Colonic mucosa (tissue), 4 donors: ENCODE measurements around the gene TMEM244. TPM values are rescaled to one million over a fixed set of nuclear protein-coding genes. Genes with fewer than 3 reads are reported as not detected.

Experiments
- DNase-seq: peaks from one replicate; pipeline ENCODE4 v3.0.0-alpha.2; 2020
- H3K27ac ChIP-seq: fragments of 200-600 bp; one replicate; pipeline ENCODE4 v1.8.0; 2021
- H3K27me3 ChIP-seq: fragments of 200-600 bp; one replicate; pipeline ENCODE4 v1.8.0; 2021
- H3K36me3 ChIP-seq: fragments of 200-600 bp; one replicate; pipeline ENCODE4 v1.8.0; 2021
- H3K4me1 ChIP-seq: fragments of 200-600 bp; one replicate; pipeline ENCODE4 v1.8.0; 2021; ENCODE audit warnings: mild to moderate bottlenecking
- H3K4me3 ChIP-seq: fragments of 200-600 bp; one replicate; pipeline ENCODE4 v1.8.0; 2021
- H3K9ac ChIP-seq, 2 donors: one replicate each; pipeline ENCODE4 v1.7.0; 2013; ENCODE audit warnings: control low read depth in 2 of 2, low read depth in 2 of 2, low read length in 2 of 2
- H3K9me3 ChIP-seq: fragments of 200-600 bp; one replicate; pipeline ENCODE4 v1.8.0; 2021
- intact Hi-C: fragments of 100-400 bp; cut with DNase I; formaldehyde crosslinking; loops from one replicate; pipeline ENCODE4 v1.14.1; 2022
- total RNA-seq, 2 donors: library from RNA; stranded (reverse); fragmentation: NEBNext Ultra II Directional in 1 of 2; extraction: Animal tissue kit (Norgen Biotek cat#: 25700) in 1 of 2; gene quantifications; one replicate each; pipeline ENCODE4 v1.2.1, GENCODE V29; 2021
- TF ChIP-seq, protein P1 (sequence below): fragments of 200-600 bp; IDR thresholded peaks from one replicate; pipeline ENCODE4 v1.8.0; 2022; ENCODE audit warnings: antibody characterized with exemption, mild to moderate bottlenecking
- donor health status: healthy.
- donor health status: DM: no; HTN: no; CAD: no.
- donor health status: DM: no; HTN: no; CAD: no.

Gene TMEM244
- total RNA-seq, 2 donors from 2014 or later = not detected

DNA sequence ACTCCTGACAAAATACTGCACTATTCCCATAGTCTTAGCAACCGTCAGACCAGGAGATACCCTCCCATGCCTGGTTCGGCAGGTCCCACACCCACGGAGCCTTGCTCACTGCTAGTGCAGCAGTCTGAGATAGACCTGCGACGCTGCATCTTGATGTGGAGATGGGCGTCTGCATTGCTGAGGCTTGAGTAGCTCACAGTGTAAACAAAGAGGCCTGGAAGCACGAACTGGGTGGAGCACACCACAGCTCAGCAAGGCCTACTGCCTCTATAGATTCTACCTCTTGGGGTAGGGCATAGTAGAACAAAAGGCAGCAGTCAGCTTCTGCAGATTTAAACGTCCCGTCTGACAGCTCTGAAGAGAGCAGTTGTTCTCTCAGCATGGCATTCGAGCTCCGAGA is 25.4 kb downstream of the TMEM244 start:
- Histone ChIP-seq H3K27ac (no peak overlapping the region), H3K4me3 (no peak overlapping the region), H3K4me1 (no peaks in the 10 kb centered on the region), H3K9ac (no peak overlapping the region), H3K9me3 (no peaks in the 10 kb centered on the region), H3K27me3 (no peaks in the 10 kb centered on the region), H3K36me3 (no peaks in the 10 kb centered on the region)
- TF ChIP-seq, protein P1, sequence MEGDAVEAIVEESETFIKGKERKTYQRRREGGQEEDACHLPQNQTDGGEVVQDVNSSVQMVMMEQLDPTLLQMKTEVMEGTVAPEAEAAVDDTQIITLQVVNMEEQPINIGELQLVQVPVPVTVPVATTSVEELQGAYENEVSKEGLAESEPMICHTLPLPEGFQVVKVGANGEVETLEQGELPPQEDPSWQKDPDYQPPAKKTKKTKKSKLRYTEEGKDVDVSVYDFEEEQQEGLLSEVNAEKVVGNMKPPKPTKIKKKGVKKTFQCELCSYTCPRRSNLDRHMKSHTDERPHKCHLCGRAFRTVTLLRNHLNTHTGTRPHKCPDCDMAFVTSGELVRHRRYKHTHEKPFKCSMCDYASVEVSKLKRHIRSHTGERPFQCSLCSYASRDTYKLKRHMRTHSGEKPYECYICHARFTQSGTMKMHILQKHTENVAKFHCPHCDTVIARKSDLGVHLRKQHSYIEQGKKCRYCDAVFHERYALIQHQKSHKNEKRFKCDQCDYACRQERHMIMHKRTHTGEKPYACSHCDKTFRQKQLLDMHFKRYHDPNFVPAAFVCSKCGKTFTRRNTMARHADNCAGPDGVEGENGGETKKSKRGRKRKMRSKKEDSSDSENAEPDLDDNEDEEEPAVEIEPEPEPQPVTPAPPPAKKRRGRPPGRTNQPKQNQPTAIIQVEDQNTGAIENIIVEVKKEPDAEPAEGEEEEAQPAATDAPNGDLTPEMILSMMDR = no peak
- intact Hi-C loops = no loop called here
- DNase-seq = no peak

DNA sequence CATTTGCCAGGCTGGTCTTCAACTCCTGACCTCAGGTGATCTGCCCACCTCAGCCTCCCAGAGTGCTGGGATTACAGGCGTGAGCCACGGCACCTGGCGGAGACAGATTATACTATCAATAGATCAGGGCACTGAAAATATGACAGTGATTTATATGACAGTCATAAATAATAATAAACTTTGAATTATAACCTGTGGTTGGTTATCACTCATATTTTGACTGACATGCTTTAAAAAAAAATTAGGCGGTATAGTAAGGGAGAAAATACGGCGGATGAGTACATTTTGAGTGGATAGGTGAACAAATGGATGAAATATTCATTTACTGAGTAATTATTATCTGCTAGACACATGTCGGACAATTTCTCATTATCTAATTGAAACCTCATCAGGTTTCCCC is 28.8 kb downstream of the TMEM244 start:
- Histone ChIP-seq H3K4me3 (no peak overlapping the region), H3K4me1 (no peaks in the 10 kb centered on the region), H3K27me3 (no peaks in the 10 kb centered on the region), H3K9ac (no peak overlapping the region), H3K9me3 (no peaks in the 10 kb centered on the region), H3K36me3 (no peaks in the 10 kb centered on the region), H3K27ac (no peak overlapping the region)
- TF ChIP-seq, protein P1 = no peak
- no peak for DNase-seq
- intact Hi-C loops = no loop called here

DNA sequence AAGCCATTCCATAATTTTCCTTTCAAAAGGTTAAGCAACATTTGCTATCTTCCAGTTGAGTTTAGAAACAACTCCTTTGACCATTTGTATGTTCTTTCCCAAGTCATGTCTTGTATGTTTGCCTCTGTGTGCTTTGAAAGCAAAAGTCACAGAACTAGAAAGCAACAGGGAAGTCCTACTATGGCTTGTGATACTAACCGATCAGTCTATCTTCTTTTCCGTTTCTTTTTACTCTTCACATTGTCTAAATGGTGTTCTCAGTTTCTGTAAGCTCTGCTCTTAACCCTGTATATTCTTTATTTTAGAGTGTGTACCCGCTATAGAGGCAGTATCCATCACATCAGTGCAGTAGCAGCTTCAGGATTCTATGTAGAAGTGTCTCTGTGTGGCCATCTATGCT is 32.9 kb downstream of the TMEM244 start:
- Histone ChIP-seq H3K9ac (no peak overlapping the region), H3K27me3 (no peaks in the 10 kb centered on the region), H3K36me3 (no peaks in the 10 kb centered on the region), H3K4me3 (no peak overlapping the region), H3K9me3 (no peaks in the 10 kb centered on the region), H3K27ac (no peak overlapping the region), H3K4me1 (no peaks in the 10 kb centered on the region)
- DNase-seq = no peak
- TF ChIP-seq, protein P1 = no peak
- intact Hi-C loops = no loop called here

DNA sequence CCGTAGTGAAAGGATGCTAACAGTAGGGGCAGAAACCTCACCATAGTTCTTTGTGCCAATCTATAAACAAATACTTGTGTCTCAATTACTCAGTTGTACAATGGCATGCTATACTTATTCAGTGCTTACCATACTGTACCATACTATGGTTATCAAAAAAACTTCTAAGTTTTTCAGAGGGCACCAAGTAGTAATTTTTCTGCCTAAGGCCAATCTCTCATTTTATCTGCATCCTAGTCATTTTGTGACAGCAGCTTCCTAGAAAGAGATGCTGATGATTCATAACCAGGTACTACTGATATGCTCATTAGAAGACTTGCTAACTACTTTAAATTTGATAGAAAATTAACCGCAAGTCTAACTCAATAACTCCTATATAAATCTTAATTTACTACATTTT is 42.9 kb downstream of the TMEM244 start:
- intact Hi-C loops = no loop called here
- no peaks in the 10 kb centered on the region for H3K9me3 ChIP-seq
- no peaks in the 10 kb centered on the region for H3K4me1 ChIP-seq
- H3K27ac ChIP-seq = no peak overlapping the region
- no peak for DNase-seq
- H3K9ac ChIP-seq = no peak overlapping the region
- TF ChIP-seq, protein P1 = no peak
- H3K36me3 ChIP-seq = no peaks in the 10 kb centered on the region
- H3K27me3 ChIP-seq = no peaks in the 10 kb centered on the region
- H3K4me3 ChIP-seq = no peak overlapping the region

DNA sequence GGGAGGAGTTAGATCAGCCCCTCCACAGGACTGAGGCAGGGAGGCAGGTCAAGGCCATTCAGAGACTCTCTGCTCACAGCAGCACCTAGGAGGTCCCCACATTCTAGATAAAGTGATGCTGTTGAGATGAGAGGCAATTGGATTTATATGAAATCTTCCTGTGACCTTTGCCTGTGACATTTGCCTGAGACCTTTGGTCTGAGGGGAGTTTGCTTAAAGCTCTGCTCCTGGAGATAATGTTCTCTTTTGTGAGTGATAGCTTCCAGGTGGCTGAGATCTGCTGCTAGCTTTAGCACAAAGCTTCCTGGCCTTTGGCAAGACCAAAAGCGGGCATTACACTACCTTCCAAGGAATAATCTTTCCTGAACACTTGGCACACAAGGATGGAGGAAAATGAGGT is 43.3 kb downstream of the TMEM244 start:
- TF ChIP-seq, protein P1 = no peak

DNA sequence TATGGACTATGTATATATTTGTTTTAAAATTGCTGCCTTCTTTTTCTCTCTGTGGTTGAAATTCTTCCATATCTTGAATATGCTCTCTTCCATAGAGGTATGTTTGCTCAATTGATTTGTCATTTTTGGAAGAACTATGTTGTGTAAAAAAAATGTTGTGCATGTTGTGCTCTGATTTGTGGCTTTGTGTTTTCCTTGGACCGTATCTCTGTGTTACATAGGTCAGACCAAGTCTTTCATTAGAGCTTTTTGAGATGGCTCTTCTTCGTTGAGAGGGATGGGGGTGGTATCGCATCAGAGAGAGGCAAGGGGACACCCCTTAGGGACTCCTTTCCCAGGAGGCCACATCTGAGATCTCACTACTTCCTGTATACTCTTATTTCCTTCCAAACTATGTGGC is 43.8 kb downstream of the TMEM244 start:
- Histone ChIP-seq H3K36me3 (no peaks in the 10 kb centered on the region), H3K9ac (no peak overlapping the region), H3K27me3 (no peaks in the 10 kb centered on the region), H3K4me3 (no peak overlapping the region), H3K9me3 (no peaks in the 10 kb centered on the region), H3K27ac (no peak overlapping the region), H3K4me1 (no peaks in the 10 kb centered on the region)
- intact Hi-C loops = no loop called here
- no peak for DNase-seq
- TF ChIP-seq, protein P1 = no peak

More for the DNA sequence above, 43.3 kb downstream of the TMEM244 start:
- Histone ChIP-seq H3K27me3 (no peaks in the 10 kb centered on the region), H3K27ac (no peak overlapping the region), H3K4me1 (no peaks in the 10 kb centered on the region), H3K4me3 (no peak overlapping the region), H3K36me3 (no peaks in the 10 kb centered on the region), H3K9ac (no peak overlapping the region), H3K9me3 (no peaks in the 10 kb centered on the region)
- DNase-seq = no peak
- intact Hi-C loops = no loop called here
